Midbrain (tissue), 1 donor: ENCODE data around the gene TNFRSF8.
A peak's percentile ranks its signal among the peaks of the same experiment; 100 is the strongest.
"Not testable (repeated sequence)": the region's sequence is repeated elsewhere in the genome, so short reads cannot be mapped to it uniquely, and the experiment has no call there.

Experiments
- DNase-seq: peaks from one replicate; lab custom pipeline; 2025; lab: John Stamatoyannopoulos, UW

The TNFRSF8 gene

DNA sequence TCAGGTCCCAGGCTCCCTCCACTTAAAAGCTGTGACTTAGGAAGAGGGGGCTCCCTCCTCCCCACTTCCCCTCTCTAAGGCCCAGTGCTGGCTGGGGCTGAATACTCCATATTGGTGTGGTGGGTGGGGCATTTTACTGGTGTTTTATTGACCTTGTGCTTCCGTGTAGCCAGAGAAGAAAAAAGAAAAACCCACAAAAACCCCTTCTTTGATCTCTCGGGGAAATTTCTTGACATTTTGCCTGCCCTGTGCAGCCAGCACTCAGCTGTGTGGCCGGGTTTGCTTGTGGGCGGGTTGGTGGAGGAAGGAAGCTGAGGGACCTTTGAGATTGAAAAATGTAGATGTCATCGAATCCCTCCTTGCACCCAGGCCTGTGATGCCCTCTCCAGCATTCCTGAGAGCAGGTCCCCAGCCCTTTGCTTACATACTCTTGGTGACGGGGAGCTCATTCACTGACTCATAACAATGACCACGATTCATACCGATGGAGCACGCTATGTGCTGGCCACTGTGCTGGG lies 24.8 kb downstream of the TNFRSF8 start:
- no peak for DNase-seq

DNA sequence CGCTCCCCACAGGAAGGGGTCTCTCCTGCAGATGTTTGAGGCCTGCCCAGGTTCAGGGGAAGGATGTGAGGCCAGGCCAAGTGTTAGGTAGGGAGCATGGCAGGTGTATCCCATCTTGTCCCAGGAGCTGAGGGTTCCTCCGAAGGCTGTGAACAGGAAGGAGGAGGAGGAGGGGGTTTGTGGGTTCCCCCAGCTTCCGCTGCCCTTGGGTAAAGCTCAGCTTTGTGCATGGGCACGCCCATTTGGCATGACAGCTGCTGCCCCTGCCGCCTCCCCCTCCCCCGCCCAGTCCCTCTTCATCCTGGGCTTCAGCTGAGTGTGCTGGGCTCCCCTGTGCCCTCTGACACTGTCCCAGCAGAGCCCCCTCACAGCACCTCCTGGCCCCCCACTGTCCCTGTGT lies 25.5 kb downstream of the TNFRSF8 start:
- no peak for DNase-seq

- DNase-seq, result no peak
Measured at GRCh38 chr1:12090326-12090725, 27.2 kb downstream of the TNFRSF8 start.

GRCh38 chr1:12091191-12091590 lies 28.1 kb downstream of the TNFRSF8 start:
- no peak for DNase-seq

DNA sequence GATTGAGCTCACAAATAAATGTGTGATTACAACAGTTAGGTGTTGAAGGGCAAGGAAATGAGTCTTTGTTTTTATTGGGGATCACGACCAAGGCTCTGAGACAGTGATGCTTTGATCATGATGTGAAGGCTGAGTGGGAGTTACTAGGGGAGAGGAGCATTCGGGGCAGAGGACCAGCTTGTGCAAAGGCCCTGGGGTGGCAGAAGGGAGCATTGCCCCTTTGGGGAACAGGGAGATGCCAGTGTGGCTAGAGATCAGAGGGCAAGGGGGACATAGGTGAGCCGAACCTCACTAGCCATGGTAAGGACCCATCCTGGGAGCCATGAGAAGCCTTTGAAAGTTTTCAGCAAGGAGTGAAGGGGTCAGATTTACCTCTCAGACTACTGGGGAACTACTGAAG lies 31.1 kb downstream of the TNFRSF8 start:
- no peak for DNase-seq

DNA sequence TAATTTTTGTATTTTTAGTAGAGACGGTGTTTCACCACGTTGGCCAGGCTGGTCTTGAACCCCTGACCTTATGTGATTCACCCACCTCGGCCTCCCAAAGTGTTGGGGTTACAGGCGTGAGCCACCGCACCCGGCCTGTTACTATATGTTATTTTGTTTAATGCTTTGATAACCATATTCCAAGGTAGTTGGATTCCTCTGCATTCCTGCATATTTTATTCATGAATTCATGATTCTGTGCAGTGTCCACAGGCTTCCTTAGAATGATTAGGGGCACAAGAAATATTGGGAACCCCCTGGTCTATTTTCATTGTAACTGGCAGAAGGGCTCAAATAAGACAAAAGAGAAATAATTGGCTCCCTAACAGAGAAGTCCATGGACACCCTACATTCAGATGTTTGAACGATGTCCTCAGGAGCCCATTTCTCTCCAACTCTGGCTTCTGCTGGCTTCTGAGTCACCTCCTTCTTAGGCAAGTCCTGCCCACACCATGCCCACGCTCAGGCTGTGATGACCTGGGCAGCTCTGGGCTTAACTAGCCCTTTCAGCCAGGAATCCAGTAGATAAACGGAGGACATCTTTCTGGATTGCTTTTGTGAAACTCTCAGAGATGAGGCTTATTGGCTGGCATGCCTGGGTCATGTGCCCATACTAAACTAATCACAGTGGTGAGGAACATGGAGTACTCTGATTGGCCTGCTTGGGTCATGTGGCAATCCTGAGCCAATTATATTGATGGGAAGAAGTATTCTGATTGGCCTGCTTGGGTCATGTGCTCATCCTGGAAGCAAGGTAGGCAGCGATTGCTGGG lies 32.6 kb downstream of the TNFRSF8 start:
- DNase-seq, result no peak

GRCh38 chr1:12096615-12097014 lies 33.5 kb downstream of the TNFRSF8 start:
- DNase-seq, result no peak

DNA sequence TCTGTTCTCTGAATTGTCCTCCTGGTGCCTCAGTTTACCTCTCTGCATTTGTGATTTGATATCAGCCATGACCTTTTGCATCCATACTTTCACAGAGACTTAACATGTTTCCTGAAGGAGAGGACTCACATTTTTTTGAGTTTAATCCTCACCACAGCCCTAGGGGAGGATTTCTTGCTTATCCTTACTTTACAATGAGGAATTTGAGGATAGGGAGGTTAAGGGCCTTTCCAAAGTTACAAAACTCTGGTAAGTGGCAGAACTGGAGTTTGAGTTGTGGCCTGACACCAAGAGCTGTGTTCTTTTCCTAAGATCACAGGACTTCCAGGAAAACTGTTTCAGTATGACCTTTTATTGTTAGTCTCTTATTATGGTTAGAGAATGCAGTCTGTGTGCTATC lies 34.2 kb downstream of the TNFRSF8 start:
- DNase-seq, result no peak

- no peak for DNase-seq
Measured at GRCh38 chr1:12098786-12099185, 35.7 kb downstream of the TNFRSF8 start.

DNA sequence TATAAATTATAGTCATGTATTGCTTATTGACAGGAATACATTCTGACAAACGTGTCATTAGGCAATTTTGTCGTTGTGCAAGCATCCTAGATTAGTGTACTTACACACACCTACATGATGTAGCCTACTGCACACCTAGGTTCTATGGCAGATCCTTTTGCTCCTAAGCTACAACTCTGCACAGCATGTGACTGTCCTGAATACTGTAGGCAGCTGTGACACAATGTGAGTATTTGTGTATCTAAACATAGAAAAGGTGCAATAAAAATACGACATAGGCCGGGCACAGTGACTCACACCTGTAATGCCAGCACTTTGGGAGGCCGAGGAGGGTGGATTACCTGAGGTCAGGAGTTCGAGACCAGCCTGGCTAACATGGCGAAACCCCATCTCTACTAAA lies 36.5 kb downstream of the TNFRSF8 start:
- no peak for DNase-seq

- no peak for DNase-seq
Measured at GRCh38 chr1:12100071-12100470, 37.0 kb downstream of the TNFRSF8 start.

- DNase-seq, result not testable (repeated sequence)
Measured at GRCh38 chr1:12101120-12101519, 38.0 kb downstream of the TNFRSF8 start.

GRCh38 chr1:12102066-12102465 lies 39.0 kb downstream of the TNFRSF8 start:
- no peak for DNase-seq

DNA sequence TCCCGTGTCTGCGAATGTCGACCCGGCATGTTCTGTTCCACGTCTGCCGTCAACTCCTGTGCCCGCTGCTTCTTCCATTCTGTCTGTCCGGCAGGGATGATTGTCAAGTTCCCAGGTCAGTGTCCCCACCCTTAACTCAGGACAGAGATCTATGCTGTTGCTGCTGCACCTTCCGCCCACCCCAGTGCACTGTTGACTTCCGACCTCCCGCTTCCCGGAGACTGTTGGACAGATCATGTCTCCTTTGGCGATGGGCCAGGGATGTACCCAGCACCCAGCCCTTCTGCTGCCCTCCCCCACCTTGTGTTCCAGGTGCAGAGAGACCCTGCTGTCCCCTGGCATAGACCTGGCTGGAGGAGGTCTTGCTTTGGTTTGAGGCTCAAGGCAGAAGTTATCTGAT lies 41.3 kb downstream of the TNFRSF8 start:
- no peak for DNase-seq

DNA sequence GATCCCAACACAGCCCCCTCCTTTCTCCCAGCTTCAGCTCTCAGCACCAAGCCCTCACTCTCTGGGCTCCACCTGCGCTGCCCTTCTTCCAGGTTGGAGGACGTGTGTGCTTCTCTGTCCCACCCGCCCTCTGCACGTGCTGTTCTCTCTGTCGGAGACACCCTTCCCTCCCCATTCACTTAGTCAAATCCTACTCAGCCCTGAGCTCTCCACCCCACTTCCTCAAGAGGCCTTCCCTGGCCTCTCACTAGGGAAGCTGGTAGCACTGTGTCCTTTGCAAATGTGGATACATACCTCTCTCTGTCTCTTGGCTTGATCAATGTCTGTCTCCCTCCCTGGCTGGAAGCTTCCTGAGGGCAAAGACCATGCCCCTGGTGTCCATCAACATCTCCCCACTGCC lies 43.0 kb downstream of the TNFRSF8 start:
- no peak for DNase-seq

DNA sequence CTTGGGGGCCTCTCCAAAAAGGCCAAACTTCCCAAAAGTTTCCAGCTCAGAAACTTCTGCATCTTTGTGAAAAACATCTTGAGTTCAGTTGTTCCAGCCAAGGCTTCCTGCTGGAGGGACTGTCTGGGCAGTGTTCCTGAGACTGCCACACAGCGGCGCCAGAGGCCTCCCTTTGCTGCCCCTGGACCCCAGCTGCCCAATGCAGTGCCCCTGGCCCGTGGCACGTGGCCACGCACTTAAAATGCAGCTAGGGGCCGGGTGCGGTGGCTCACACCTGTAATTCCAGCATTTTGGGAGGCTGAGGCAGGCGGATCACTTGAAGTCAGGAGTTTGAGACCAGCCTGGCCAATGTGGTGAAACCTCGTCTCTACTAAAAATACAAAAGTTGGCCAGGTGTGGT lies 43.8 kb downstream of the TNFRSF8 start:
- DNase-seq, result not testable (repeated sequence)

- DNase-seq, result no peak
Measured at GRCh38 chr1:12107718-12108117, 44.6 kb downstream of the TNFRSF8 start.

- no peak for DNase-seq
Measured at GRCh38 chr1:12109901-12110300, 46.8 kb downstream of the TNFRSF8 start.

- no peak for DNase-seq
Measured at GRCh38 chr1:12111741-12112140, 48.6 kb downstream of the TNFRSF8 start.

- DNase-seq, result peak; percentile 30
Measured at GRCh38 chr1:12112711-12113161, 49.6 kb downstream of the TNFRSF8 start.

GRCh38 chr1:12113433-12114339 lies 50.6 kb downstream of the TNFRSF8 start:
- no peak for DNase-seq

- no peak for DNase-seq
Measured at GRCh38 chr1:12114340-12114683, 51.2 kb downstream of the TNFRSF8 start.

DNA sequence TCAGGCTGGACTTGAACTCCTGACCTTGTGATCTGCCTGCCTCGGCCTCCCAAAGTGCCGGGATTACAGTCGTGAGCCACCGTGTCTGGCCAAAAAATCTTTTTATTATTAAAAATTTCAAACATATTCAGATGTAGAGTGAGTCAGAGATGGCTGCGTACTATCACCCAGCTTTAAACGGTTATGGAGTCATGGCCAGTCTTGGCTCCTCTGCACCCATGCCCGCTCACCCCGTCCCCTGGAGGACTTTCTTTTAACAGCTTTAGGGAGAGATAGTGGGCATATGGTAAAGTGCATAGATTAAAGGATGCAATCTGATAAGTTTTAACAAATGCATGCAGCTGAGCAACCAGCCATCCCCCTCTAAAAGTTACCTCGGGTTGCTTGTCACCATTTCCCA lies 51.8 kb downstream of the TNFRSF8 start:
- DNase-seq, result no peak
